GM23338 (cell line): ENCODE data around the gene THSD7A.

ENCODE experiments used
- CREB1 ChIP-seq: fragments of 250-450 bp; sonication (Bioruptor Pico); IDR thresholded peaks from 2 replicates; pipeline ENCODE4 v1.5.0; 2020; ENCODE audit warnings: low read depth, mild to moderate bottlenecking, moderate library complexity
- CTCF ChIP-seq, 2 experiments: fragments of 200-600 bp in 1 of 2; sonication (generic) in 1 of 2; conservative IDR thresholded peaks; 2 replicates each; pipeline versions ENCODE4 v1.5.1 to v1.6.1; 2016 to 2017; ENCODE audit warnings: antibody characterized with exemption in 2 of 2, low read depth in 2 of 2, mild to moderate bottlenecking in 2 of 2, moderate library complexity in 1 of 2
- ETS1 ChIP-seq: IDR thresholded peaks from 2 replicates; pipeline ENCODE4 v1.6.1; 2016; ENCODE audit warnings: antibody characterized with exemption
- EZH2 ChIP-seq: fragments of 200-600 bp; sonication (generic); IDR thresholded peaks from one replicate; pipeline ENCODE4 v1.8.0; 2017; ENCODE audit warnings: antibody characterized with exemption, mild to moderate bottlenecking, low read depth; ENCODE audit not compliant: unreplicated experiment
- EZH2phosphoT487 ChIP-seq: fragments of 200-600 bp; sonication (generic); IDR thresholded peaks from one replicate; pipeline ENCODE4 v1.8.1; 2018; ENCODE audit warnings: antibody characterized with exemption; ENCODE audit not compliant: unreplicated experiment
- JUNB ChIP-seq: IDR thresholded peaks from one replicate; pipeline ENCODE4 v1.6.1; 2016; ENCODE audit warnings: antibody characterized with exemption; ENCODE audit not compliant: unreplicated experiment
- NANOG ChIP-seq: IDR thresholded peaks from 2 replicates; pipeline ENCODE4 v1.6.1; 2016; ENCODE audit warnings: antibody characterized with exemption, borderline replicate concordance
- POLR2AphosphoS5 ChIP-seq: IDR thresholded peaks from 2 replicates; pipeline ENCODE4 v1.6.1; 2016; ENCODE audit warnings: antibody characterized with exemption, low read depth
- ZNF114 ChIP-seq: fragments of 250-450 bp; sonication (Bioruptor Pico); IDR thresholded peaks from 2 replicates; pipeline ENCODE4 v1.5.0; 2020; ENCODE audit warnings: mild to moderate bottlenecking, moderate library complexity
- ZNF331 ChIP-seq: fragments of 250-450 bp; sonication (Bioruptor Pico); IDR thresholded peaks from 2 replicates; pipeline ENCODE4 v1.5.0; 2020; ENCODE audit warnings: low read depth, mild to moderate bottlenecking, moderate library complexity
- TF ChIP-seq, protein P1 (sequence below): IDR thresholded peaks from one replicate; pipeline ENCODE4 v1.6.1; 2018; ENCODE audit warnings: antibody characterized with exemption; ENCODE audit not compliant: unreplicated experiment

DNA sequence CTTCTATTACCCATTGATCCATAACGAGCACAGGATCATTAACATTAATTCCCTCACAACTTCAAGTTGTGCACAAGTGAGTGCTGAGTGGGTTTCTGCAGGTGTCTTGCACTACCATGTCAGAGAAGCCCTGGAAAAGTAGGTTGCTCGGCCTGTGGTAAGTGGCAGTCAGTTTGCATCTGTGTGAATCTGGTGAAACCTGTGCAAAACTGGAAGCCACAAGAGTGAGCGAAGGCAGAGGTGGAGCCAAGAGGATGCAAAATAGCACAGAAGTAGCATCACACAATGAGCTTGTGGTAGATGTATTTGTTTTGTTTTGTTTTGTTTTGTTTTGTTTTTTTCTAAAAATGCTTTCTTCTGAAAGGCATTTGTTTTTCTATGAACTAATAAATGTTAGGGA lies 181.5 kb downstream of the THSD7A start:
- no peak for TF ChIP-seq POLR2AphosphoS5
- no peak for TF ChIP-seq CTCF (conservative IDR thresholded peaks at IDR 0.05; ENCODE audit: low read depth in 2 of 2)
- TF ChIP-seq EZH2phosphoT487, result no peak
- no peak for TF ChIP-seq EZH2
- TF ChIP-seq, protein P1, sequence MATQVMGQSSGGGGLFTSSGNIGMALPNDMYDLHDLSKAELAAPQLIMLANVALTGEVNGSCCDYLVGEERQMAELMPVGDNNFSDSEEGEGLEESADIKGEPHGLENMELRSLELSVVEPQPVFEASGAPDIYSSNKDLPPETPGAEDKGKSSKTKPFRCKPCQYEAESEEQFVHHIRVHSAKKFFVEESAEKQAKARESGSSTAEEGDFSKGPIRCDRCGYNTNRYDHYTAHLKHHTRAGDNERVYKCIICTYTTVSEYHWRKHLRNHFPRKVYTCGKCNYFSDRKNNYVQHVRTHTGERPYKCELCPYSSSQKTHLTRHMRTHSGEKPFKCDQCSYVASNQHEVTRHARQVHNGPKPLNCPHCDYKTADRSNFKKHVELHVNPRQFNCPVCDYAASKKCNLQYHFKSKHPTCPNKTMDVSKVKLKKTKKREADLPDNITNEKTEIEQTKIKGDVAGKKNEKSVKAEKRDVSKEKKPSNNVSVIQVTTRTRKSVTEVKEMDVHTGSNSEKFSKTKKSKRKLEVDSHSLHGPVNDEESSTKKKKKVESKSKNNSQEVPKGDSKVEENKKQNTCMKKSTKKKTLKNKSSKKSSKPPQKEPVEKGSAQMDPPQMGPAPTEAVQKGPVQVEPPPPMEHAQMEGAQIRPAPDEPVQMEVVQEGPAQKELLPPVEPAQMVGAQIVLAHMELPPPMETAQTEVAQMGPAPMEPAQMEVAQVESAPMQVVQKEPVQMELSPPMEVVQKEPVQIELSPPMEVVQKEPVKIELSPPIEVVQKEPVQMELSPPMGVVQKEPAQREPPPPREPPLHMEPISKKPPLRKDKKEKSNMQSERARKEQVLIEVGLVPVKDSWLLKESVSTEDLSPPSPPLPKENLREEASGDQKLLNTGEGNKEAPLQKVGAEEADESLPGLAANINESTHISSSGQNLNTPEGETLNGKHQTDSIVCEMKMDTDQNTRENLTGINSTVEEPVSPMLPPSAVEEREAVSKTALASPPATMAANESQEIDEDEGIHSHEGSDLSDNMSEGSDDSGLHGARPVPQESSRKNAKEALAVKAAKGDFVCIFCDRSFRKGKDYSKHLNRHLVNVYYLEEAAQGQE, result no peak
- TF ChIP-seq JUNB, result no peak
- TF ChIP-seq CREB1 (CRISPR knock-in tag), result no peak
- TF ChIP-seq ZNF331, result no peak
- no peak for TF ChIP-seq ZNF114
- TF ChIP-seq ETS1, result no peak
- no peak for TF ChIP-seq NANOG
